Esophagus (tissue), 2 donors: ENCODE results near the gene EIF4G2. TPM values are rescaled to one million over a fixed set of nuclear protein-coding genes. Genes with fewer than 3 reads are reported as not detected.

ENCODE experiments used
- H3K27ac ChIP-seq, 2 donors: one replicate each; pipeline ENCODE4 v1.5.1; 2013; ENCODE audit warnings: low read depth in 2 of 2, mild to moderate bottlenecking in 2 of 2, inconsistent platforms in 1 of 2, low read length in 1 of 2, moderate library complexity in 1 of 2
- H3K27me3 ChIP-seq, 2 donors: one replicate each; pipeline ENCODE4 v1.6.1; 2013; ENCODE audit warnings: low read length in 2 of 2, control low read depth in 1 of 2, mild to moderate bottlenecking in 1 of 2; ENCODE audit not compliant: insufficient read depth in 2 of 2, control insufficient read depth in 1 of 2
- H3K36me3 ChIP-seq, 2 donors: one replicate each; pipeline ENCODE4 v1.6.1; 2013; ENCODE audit warnings: low read length in 1 of 2; ENCODE audit not compliant: control insufficient read depth in 2 of 2, insufficient read depth in 2 of 2
- H3K4me1 ChIP-seq, 2 donors: one replicate each; pipeline ENCODE4 v1.6.1; 2013; ENCODE audit warnings: low read length in 1 of 2; ENCODE audit not compliant: control insufficient read depth in 2 of 2, insufficient read depth in 2 of 2
- H3K4me3 ChIP-seq, 2 donors: one replicate each; pipeline ENCODE4 v1.5.1; 2013; ENCODE audit warnings: low read length in 2 of 2, mild to moderate bottlenecking in 2 of 2, low read depth in 1 of 2, moderate library complexity in 1 of 2
- H3K9me3 ChIP-seq, 2 donors: one replicate each; pipeline ENCODE4 v1.6.1; 2013; ENCODE audit warnings: mild to moderate bottlenecking in 2 of 2, low read depth in 1 of 2, low read length in 1 of 2, moderate library complexity in 1 of 2; ENCODE audit not compliant: control insufficient read depth in 2 of 2, insufficient read depth in 1 of 2
- WGBS, 2 donors: extraction: QIAGEN DNeasy Blood & Tissue Kit; methylation state at CpG; one replicate each; pipeline ENCODE4 v1.1.7; 2013; 5-methylcytosine and 5-hydroxymethylcytosine counted together
- polyA plus RNA-seq, 2 donors: library from polyadenylated mRNA; stranded (reverse); fragments of 200-250 nt; gene quantifications; one replicate each; pipeline ENCODE4 v1.2.3, GENCODE V29; 2013
- donor health status: healthy with polysubstance abuse.
- donor health status: Bipolar disorder and iron deficiency.

EIF4G2 gene
- polyA plus RNA-seq, 2 donors = 256 to 324 TPM

DNA sequence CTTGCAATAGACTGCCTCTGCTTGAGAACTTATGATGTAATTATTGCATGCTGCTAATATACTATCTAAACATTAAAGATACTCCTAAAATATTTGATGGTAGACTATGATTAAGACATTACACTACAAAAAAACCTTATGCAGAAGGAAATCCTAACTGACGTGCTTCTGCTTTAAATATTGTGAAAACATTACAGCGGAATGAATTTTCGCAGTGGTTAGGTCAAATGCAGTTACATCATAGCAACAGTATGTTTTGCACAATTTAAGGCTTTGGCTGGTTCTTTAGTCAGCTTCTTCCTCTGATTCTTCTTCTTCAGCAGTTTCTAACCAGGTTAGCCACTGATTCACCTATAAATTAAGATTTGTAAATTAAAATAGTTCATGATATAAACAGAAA lies 11.2 kb downstream of the EIF4G2 start:
- Histone ChIP-seq H3K9me3 (no peaks in the 10 kb centered on the region), H3K27me3 (no peaks in the 10 kb centered on the region), H3K36me3 (peaks cover 14 to 25% of the 10 kb centered on the region in 2 donors), H3K4me3 (no peak overlapping the region), H3K27ac (no peak overlapping the region), H3K4me1 (peaks cover 0 to under 1% of the 10 kb centered on the region in 2 donors)
- WGBS, 2 donors = 77 to 81% methylated on average over 3 of the region's 3 CpGs

DNA sequence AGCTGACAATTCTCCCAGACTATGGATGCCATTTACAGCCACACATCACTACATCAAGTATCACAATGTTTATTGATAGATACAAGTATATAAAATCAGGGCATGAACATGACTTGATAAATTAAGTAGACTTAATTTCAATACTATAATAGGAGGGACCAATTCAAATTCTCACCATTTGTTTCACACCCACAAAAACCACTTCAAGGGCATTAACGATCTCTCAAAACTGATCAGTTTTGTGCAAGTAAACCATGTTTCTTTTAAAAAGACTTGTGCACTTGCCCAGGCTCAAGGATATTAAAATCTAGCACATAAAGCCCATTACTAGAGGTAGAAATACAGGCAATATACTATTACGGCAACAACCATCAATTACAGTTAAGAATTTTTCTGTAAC lies 11.7 kb downstream of the EIF4G2 start:
- WGBS, 2 donors = 81% methylated on average over 2 of the region's 2 CpGs
- peaks cover 12 to 19% of the 10 kb centered on the region in 2 donors for H3K36me3 ChIP-seq
- no peak overlapping the region for H3K27ac ChIP-seq
- H3K4me1 ChIP-seq = peaks cover 0 to 4% of the 10 kb centered on the region in 2 donors
- no peak overlapping the region for H3K4me3 ChIP-seq
- H3K27me3 ChIP-seq = no peaks in the 10 kb centered on the region
- H3K9me3 ChIP-seq = no peaks in the 10 kb centered on the region

DNA sequence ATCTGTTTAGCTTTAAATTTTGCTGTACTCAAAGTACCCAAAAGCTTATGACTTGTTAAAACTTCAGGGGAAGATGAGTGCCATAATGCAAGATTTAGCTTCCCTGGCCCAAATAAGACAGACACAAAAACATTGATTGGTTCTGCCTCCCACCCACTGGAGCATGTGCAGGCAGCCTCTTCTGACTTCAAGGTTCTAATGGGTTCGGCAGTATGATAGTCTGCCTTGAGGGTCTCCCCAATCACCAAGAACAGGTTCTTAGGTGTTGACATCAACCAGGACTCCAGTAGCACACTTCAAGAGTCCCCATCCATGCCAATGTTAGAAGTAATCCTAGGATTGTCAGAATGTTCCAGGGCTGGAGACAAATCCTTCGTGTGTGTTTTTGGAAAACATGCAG lies 12.5 kb downstream of the EIF4G2 start:
- H3K9me3 ChIP-seq = no peaks in the 10 kb centered on the region
- WGBS, 2 donors = 60 to 71% methylated on average over 2 of the region's 2 CpGs
- H3K27me3 ChIP-seq = no peaks in the 10 kb centered on the region
- H3K27ac ChIP-seq = no peak overlapping the region
- H3K4me1 ChIP-seq = peaks cover 0 to 4% of the 10 kb centered on the region in 2 donors
- H3K36me3 ChIP-seq = peaks cover 12 to 18% of the 10 kb centered on the region in 2 donors
- H3K4me3 ChIP-seq = no peak overlapping the region

DNA sequence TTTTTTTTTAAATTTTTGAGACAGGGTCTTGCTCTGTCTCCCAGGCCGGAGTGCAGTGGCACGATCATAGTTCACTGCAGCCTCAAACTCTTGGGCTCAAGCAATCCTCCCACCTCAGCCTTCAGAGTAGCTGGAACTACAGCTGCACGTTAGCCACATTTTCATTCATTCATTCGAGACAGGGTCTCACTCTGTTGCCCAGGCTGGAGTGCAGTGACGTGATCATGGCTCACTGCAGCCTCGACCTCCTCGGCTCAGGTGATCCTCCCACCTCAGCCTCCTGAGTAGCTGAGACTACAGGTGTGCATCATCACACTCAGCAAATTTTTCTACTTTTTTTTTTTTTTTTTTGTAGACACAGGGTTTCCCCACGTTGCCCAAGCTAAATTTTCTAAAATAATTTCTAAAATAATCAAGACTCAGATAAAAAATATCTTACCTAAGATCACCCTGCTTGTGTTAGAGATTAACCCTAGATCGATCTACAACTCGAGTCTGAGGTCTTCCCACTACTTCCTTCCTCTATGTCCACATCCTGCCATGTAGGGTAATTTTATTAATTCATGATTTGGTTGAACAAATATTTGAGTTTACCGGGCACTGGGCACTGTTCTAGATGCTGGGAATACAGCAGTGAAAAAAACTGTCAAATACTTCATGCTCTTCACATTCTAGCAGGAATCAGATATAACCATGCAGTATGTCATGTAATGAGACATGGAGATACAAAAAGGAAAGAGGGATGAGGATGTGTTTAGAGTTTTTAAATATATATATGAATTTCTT lies 15.1 kb downstream of the EIF4G2 start:
- 60 to 68% methylated on average over 11 of the region's 11 CpGs for WGBS, 2 donors

DNA sequence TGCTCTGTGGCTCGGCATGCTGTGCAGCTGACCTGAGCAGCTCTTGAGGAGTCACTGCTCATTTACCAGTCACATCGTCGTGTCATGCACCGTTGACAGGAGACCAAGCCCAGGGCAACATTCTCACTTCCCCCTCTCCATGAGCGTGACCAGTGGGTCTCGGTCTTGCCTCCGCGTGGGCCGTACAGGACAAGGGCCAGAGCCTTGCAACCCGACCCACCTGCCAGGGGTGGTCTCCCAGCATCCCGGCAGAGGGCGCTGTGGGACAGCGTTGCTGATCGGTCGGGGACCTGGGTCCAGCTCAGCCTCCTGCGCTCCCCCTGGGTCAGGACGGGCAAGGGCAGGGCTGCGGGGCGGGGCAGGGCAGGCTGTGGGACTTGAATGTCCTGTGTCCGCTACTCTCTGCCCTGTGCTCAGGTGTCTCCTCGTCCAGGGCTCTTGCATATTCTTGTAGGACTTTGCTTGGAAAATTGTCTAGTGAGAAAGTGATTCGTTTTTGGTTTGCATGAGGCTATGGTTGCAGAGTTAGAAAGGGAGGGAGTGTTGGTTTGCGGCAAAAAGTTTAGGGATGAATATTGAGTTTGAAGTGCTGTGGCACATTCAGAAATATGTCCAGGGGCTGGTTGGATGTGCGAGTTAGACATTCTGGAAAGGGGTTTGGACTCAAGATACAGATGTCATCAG lies 16.2 kb downstream of the EIF4G2 start:
- Histone ChIP-seq H3K4me3 (no peak overlapping the region), H3K27ac (no peak overlapping the region), H3K9me3 (no peaks in the 10 kb centered on the region), H3K36me3 (peaks cover 2 to 6% of the 10 kb centered on the region in 2 donors), H3K27me3 (no peaks in the 10 kb centered on the region), H3K4me1 (peaks cover 0 to 4% of the 10 kb centered on the region in 2 donors)
- 7 to 9% methylated on average over 24 of the region's 24 CpGs for WGBS, 2 donors

More for the DNA sequence above, 15.1 kb downstream of the EIF4G2 start:
- no peak overlapping the region for H3K27ac ChIP-seq
- H3K4me1 ChIP-seq = peaks cover 0 to 4% of the 10 kb centered on the region in 2 donors
- H3K9me3 ChIP-seq = no peaks in the 10 kb centered on the region
- H3K4me3 ChIP-seq = no peak overlapping the region
- H3K36me3 ChIP-seq = peaks cover 5 to 12% of the 10 kb centered on the region in 2 donors
- no peaks in the 10 kb centered on the region for H3K27me3 ChIP-seq

DNA sequence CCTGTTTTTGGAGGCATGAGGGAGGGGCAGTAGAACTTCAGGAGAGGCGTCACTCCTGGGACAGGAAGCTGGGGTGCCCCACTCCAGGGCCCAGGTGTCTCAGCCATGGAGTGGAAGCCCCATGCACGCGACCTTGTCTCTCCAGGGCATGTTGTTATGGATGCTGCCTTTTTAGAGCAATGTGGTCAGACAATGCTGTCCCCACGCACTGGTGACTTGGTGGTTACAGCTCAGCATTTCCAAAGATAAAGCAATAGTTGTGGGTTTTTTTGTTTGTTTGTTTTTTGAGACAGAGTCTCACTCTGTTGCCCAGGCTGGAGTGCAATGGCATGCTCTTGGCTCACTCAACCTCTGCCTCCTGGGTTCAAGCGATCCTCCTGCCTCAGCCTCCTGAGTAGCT lies 22.3 kb downstream of the EIF4G2 start:
- 91 to 92% methylated on average over 5 of the region's 5 CpGs for WGBS, 2 donors

DNA sequence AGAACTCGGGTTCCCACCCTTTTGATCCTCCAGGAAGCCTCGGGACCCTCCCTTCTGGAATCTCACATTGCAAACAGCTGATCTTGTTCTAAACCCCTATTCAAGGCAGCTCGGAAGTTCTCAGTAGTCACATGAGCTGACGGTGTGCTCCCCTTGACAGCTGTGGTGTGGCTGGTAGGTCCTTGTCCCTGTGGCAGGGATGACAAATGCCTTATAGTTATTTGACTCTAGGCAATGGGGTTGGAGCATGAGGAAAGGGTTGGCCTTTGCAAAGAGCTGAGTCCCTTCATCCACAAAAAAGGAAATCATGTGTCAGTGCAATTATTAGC lies 23.6 kb downstream of the EIF4G2 start:
- no peak overlapping the region for H3K4me3 ChIP-seq
- no peaks in the 10 kb centered on the region for H3K4me1 ChIP-seq
- WGBS, 2 donors = 74 to 78% methylated on average over 4 of the region's 4 CpGs
- no peaks in the 10 kb centered on the region for H3K9me3 ChIP-seq
- no peaks in the 10 kb centered on the region for H3K27me3 ChIP-seq
- no peak overlapping the region for H3K27ac ChIP-seq
- peaks cover 0 to under 1% of the 10 kb centered on the region in 2 donors for H3K36me3 ChIP-seq

More for the DNA sequence above, 22.3 kb downstream of the EIF4G2 start:
- Histone ChIP-seq H3K4me1 (no peaks in the 10 kb centered on the region), H3K27ac (no peak overlapping the region), H3K9me3 (no peaks in the 10 kb centered on the region), H3K4me3 (no peak overlapping the region), H3K27me3 (no peaks in the 10 kb centered on the region), H3K36me3 (no peaks in the 10 kb centered on the region)

DNA sequence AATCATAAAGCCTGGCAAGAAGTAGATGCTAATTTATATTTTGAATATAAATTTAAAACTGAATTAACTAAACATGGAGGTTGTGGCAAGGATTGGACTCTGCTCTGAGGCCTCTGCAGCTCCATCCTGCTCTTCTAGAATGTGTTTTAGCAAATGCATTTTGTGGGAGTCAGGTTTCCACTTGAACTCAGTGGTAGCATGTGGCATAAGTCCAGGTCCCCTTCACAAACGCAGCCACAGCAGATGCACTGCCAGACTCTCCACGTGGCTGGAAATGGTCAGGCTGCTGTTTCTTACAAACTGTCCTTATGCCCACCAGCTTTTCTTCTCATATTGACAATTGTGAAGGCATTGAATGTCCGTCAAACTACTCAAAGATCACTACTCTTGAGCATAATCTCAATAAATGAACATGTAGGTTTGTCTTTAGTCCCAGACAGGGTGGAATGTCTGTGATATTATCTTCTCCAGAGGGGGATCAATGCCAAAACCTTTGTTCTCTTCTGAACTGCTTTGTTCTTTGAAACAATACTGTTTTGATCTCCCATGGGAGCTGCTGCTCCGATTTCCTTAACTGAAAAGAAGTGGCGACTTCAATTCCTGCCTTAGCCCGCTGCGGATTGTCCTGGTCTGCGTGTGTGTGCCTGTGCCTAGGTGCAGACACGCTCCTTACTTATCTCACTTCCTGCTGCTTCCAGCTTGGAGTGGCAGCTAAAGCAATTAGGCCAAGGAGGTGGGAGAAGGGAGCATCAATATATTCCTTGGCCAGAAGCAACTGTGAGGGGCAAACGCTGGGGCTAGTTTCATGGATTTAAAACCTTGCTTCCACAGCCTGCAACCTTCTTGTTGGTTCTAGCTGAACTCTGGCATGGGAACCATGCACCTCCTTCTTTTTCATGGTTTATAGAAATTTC lies 24.2 kb downstream of the EIF4G2 start:
- H3K27me3 ChIP-seq = no peaks in the 10 kb centered on the region
- H3K9me3 ChIP-seq = no peaks in the 10 kb centered on the region
- H3K36me3 ChIP-seq = peaks cover 0 to 2% of the 10 kb centered on the region in 2 donors
- no peak overlapping the region for H3K27ac ChIP-seq
- 56 to 64% methylated on average over 10 of the region's 10 CpGs for WGBS, 2 donors
- no peak overlapping the region for H3K4me3 ChIP-seq
- H3K4me1 ChIP-seq = no peaks in the 10 kb centered on the region

DNA sequence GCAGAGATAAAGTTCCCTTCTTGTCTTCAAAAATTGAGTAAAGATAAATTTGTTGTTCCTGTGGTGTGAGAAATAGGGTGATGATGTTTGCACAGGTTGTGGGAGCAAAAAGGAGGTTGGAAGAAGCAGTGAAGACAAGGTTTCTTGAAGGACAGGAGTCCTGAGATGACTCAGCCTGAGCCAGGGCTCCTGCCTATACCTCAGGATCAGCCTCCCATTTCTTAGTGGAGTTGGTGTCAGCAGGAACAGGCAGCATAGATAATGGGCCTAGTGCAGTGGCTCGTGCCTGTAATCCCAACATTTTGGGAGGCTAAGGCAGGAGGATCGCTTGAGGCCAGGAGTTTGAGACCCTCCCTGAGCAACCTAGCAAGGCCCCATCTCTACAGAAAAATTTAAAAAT lies 28.7 kb downstream of the EIF4G2 start:
- 98 to 100% methylated on average over 2 of the region's 2 CpGs for WGBS, 2 donors
- H3K27ac ChIP-seq = no peak overlapping the region

More for the DNA sequence above, 28.7 kb downstream of the EIF4G2 start:
- H3K36me3 ChIP-seq = peaks cover 3 to 6% of the 10 kb centered on the region in 2 donors
- no peaks in the 10 kb centered on the region for H3K9me3 ChIP-seq
- H3K27me3 ChIP-seq = no peaks in the 10 kb centered on the region
- no peaks in the 10 kb centered on the region for H3K4me1 ChIP-seq
- H3K4me3 ChIP-seq = no peak overlapping the region
